Stimulated activated CD8-positive, alpha-beta memory T cell treated with anti-CD3 and anti-CD28 coated beads, Interleukin-4, amount 100 ng/mL, for 24 hours (primary cell): Measurements from ENCODE around the gene HYPK.
A peak's percentile ranks its signal among the peaks of the same experiment; 100 is the strongest.
"Not testable (repeated sequence)": the region's sequence is repeated elsewhere in the genome, so short reads cannot be mapped to it uniquely, and the experiment has no call there.

ENCODE experiments used
- DNase-seq: peaks from one replicate; pipeline ENCODE4 v3.0.0-alpha.2; 2020; ENCODE audit warnings: low read depth

The HYPK gene

DNA sequence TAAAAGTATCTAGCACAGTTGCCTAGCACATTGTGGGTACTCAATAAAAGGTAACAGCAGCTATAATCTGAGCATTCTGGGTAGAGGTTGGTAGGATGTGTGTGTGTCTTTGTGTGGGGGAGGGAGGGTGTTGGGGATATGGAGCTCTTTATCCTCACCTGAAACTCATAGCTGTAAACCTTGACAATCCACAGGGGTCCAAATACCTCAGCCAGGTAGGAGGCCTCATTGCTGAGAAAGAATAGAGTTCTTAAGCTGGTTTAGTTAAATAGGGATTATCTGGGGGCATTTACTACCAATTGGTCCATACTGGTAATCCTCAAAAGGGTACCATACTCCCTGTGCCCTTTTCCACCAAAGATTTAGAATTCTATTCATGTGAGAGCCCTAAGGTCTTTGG lies 4.4 kb upstream of the HYPK start:
- no peak for DNase-seq

- no peak for DNase-seq
Measured at GRCh38 chr15:43796566-43796965, 3.8 kb upstream of the HYPK start.

DNA sequence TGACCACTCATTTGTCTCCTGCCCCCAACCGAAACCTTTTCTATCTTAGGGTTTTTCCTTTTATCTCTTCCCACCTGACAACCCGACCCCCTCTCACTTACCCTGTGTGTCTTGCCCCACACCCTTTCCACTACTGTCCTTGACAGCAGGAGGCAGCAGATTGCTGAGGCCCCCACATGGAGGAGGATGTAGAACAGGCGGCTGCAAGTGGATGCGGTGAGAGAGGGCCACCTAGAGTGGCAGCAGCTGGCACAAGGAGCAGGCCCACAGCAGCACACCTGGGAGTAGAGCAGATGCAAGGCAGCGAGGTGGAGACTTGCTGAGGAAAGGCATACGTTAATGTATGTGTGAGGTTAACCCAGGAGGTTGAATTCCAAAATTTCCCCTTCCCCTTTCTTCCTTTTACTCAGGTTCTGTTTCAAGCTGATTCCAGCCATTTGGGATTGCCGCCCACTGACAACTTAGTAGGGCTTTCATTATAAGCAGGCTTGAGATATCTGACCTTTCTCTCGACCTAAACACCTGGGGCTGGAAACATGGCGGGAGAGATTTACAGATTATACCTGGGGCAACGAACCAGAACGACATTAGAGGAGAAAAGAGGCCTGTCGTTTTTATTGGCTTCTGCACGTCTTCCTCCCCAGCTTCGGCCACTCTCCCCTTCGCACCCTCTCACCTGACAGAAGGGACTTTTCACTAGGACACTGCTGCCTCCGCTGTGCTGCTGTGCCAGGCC lies 1.0 kb upstream of the HYPK start:
- DNase-seq = no peak

DNA sequence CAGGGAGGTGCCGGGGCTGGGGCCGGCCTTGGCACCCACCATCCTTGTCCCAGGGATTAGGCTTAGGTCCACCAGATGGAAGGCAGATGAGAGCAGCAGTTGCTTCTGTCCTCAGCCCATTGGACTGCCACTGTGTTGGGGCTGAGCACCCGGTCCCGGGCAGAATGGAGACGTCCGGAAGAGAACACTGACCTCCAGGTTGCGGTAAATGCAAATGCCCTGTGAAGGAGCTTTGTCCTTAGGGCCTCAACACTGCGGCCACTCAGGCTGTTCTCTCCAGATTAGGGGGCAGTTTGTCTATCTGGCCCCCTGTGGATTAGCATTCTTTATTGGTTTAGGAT lies 484 bp upstream of the HYPK start, which contains the start of gene SERINC4:
Gene SERINC4 (minus strand): TSS at position 276 of the 341 bp plus-strand sequence. CDS start 234 bp downstream, at position 42.
- DNase-seq = no peak

DNA sequence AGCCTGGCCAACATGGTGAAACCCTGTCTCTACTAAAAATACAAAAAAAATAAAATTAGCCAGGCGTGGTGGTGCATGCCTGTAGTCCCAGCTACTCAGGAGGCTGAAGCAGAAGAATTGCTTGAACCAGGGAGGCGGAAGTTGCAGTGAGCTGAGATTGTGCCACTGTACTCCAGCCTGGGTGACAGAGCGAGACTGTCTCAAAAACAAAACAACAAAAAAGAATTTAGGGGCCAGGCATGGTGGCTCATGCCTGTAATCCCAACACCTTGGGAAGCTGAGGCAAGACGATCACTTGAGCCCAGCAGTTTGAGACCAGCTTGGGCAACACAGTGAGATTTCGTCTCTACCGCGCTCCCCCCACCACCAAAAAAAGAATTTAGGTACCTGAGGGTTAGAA lies 2.3 kb downstream of the HYPK start:
- not testable (repeated sequence) for DNase-seq

DNA sequence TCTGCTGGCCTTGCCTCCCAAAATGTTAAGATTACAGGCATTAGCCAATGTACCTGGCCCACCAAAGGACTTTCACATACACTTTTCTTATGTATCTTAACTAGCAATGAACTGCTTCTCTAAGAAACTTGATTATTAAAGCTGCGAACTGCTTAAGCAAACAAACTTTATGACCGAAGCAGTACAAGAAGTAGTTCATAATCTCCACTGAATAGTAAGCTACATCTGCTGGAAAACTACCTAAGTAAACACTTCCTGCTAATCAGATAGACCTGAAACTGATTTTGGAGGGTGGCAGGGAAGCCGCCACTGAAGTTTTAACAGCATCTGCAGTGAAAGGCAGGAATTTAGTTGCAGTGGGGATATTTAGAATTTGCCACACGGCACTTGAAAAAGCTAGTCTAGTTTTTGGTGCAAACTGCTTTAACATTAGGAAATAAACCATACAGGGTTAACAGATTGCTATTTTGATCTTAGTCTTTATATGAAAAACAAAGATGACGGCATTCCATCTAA lies 8.1 kb downstream of the HYPK start:
- no peak for DNase-seq

DNA sequence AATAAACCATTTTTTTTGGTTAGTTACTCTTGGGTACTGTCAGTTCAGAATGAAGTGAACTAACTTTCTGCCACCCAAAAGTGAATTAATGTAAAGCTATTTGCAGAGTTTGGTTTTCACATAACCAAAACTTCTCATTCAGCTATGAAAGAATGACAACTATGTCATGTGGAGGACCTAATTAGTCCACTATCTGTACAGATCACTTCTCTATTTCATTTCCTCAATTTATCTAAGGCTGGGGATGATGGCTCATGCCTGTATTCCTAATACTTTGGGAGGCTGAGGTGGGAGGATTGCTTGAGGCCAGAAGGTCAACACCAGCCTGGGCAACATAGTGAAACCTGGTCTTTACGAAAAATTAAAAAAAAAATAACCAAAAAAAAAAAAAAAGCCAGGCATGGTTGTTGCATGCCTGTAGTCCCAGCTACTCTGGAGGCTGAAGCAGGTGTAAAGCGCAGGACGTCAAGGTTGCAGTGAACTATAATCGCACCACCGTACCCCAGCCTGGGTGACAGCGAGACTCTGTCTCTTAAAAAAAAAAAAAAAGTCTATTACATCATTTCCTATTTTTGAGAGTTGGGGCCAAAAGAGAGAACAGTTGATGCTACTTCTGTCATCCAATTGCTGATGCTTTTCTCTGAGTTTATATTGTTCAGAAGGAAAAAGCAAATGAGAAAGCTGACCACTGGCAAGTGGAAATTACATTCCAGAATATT lies 8.7 kb downstream of the HYPK start:
- DNase-seq = no peak

- DNase-seq = not testable (repeated sequence)
Measured at GRCh38 chr15:43815064-43815463, 14.7 kb downstream of the HYPK start.

DNA sequence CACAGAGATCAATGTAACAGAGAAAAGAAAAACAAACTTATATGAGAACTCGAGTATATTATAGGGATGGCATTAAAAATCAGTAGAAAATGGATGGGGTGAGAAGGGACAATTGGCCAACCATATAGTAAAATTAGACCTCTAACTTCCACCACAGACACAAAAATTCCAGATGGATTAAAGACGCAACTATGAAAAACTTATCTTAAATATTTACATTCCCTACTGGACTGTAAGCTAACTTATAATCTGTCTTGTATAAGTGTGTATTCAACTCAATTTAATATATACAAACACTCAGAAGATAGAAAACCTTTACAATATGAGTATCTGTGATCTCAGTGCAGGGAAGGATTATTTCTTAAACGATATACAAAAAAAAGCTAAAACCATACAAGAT lies 21.1 kb downstream of the HYPK start:
- no peak for DNase-seq

DNA sequence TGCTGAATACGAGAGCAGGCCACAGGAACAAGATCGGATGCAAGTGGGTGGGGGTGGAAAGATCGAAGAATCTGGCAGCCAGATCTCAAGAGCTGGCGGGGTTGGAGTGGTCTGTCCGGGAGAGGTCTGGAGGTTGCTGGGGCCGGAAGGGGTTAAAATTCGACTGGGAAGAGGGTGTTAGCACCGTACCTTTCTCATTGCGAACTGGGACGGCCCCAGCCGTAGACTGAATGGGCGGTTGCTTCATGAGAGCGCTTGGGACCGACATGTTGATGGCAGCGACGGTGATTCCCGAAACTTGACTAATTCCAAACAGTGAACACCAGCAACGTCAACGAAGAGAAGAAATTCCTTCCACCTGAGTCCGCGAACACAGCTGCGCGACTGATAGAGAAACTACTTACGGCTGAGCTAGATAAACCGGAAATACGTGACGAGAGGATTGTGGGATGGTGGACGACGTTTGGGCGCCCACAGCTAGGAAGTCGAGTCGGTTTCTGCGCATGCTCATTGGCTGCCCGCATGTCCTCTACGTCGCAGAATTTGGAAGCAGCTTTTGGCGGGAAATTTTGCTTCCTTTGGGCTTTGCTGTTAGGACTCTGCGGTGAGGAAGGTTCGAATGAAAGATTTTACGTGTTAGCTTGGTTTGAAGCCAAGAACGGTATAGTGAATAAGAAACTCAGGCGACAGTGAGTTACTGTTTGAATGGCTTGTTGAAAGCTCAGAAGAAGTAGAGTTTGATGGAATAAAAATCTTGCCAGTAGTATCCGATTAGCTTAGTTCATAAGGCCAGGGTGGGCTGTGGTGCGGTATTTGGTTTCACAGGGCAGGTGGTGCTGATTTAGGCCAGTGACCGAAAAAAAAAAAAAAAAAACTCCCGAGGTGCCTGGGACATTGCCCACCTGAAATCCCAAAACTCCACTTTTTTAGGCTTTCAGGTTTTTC lies 24.2 kb downstream of the HYPK start, which contains the start of gene MFAP1:
Gene MFAP1 (minus strand): TSS at position 389 of the 945 bp plus-strand sequence. CDS start 121 bp downstream, at position 268.
- DNase-seq = peak; percentile 84

GRCh38 chr15:43825305-43825704 lies 24.9 kb downstream of the HYPK start:
- not testable (repeated sequence) for DNase-seq

- no peak for DNase-seq
Measured at GRCh38 chr15:43826029-43826507, 25.7 kb downstream of the HYPK start.

GRCh38 chr15:43826508-43827341 lies 26.3 kb downstream of the HYPK start, which contains the start of gene WDR76:
Gene WDR76 (plus strand): TSS chr15:43827002. CDS start chr15:43827033, 31 bp downstream.
- DNase-seq = peak; percentile 71

DNA sequence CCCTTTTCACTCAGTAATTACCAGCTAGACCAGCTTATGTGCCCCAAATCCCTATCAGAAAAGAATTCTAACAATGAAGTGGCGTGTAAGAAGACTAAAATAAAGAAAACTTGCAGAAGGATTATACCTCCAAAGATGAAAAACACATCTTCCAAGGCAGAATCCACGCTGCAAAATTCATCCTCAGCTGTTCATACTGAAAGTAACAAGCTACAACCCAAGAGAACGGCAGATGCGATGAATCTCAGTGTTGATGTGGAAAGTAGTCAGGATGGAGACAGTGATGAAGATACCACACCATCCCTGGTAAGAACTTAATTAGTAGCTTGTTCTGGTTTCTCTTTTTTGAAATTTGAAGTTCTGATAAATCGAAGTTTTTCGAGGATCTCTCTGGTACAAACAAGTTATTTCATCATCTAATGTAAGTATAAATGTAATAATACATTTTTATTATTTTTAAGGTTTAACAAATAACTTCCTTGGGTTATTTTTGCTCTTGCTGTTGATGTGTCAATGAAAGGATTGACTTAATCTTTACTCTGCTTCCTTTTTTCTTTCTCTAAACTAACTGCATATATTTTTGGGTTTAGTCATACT lies 27.8 kb downstream of the HYPK start:
- no peak for DNase-seq

DNA sequence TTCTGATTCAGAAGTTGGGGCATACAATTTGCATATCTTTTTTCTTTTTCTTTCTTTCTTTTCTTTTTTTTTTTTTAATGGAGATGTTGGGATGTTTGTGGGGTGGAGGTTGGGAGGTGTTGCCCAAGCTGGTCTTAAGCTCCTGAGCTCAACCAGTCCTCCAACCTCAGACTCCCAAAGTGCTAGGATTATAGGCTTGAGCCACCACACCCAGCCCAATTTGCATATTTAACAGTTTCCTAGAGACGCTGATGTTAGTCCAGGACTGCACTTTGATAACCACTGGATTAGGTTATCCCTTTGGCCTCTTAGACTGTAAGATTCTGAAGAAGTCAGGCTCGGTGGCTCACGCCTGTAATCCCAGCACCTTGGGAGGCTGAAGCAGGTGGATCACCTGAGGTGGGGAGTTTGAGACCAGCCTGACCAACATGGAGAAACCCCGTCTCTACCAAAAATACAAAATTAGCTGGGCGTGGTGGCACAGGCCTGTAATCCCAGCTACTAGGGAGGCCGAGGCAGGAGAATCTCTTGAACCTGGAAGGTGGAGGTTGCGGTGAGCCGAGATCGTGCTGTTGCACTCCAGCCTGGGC lies 29.6 kb downstream of the HYPK start:
- not testable (repeated sequence) for DNase-seq

DNA sequence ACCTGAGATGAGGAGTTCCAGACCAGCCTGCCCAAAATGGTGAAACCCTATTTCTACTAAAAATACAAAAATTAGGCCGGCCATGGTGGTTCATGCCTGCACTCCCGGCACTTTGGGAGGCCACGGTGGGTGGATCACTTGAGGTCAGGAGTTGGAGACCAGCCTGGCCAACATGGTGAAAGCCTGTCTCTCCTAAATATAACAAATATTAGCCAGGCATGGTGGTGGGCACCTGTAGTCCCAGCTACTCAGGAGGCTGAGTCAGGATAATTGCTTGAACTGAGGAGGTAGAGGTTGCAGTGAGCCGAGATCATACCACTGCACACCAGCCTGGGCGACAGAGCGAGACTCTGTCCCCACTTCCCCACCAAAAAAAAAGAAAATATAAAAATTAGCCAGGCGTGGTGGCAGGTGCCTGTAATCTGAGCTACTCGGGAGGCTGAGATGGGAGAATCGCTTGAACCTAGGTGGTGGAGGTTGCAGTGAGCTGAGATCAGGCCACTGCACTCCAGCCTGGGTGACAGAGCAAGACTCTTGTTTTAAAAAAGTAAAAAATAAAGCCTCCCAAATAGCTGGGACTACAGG lies 30.4 kb downstream of the HYPK start:
- not testable (repeated sequence) for DNase-seq

- not testable (repeated sequence) for DNase-seq
Measured at GRCh38 chr15:43831519-43832052, 31.2 kb downstream of the HYPK start.

DNA sequence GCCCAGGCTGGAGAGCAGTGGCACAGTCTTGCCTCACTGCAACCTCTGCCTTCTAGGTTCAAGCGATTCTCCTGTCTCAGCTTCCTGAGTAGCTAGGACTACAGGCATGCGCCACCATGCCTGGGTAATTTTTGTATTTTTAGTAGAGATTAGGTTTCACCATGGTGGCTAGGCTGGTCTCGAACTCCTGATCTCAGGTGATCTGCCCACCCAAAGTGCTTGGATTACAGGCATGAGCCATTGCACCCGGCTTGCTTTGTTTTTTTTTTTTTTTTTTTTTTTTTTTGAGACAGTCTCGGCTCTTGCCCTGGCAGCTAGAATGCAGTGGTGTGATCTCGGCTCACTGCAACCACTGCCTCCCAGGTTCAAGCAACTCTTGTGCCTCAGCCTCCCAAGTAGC lies 32.1 kb downstream of the HYPK start:
- DNase-seq = not testable (repeated sequence)

- DNase-seq = no peak
Measured at GRCh38 chr15:43845421-43845820, 45.0 kb downstream of the HYPK start.
